SIG-M5 treated with dmso at 0.1 percent for 504 hours (cell line): ENCODE measurements around the gene F12.
A peak's percentile ranks its signal among the peaks of the same experiment; 100 is the strongest.

Experiments
- DNase-seq: peaks from one replicate; lab custom pipeline; 2025; ENCODE audit not compliant: unreplicated experiment; lab: John Stamatoyannopoulos, UW

F12 gene

DNA sequence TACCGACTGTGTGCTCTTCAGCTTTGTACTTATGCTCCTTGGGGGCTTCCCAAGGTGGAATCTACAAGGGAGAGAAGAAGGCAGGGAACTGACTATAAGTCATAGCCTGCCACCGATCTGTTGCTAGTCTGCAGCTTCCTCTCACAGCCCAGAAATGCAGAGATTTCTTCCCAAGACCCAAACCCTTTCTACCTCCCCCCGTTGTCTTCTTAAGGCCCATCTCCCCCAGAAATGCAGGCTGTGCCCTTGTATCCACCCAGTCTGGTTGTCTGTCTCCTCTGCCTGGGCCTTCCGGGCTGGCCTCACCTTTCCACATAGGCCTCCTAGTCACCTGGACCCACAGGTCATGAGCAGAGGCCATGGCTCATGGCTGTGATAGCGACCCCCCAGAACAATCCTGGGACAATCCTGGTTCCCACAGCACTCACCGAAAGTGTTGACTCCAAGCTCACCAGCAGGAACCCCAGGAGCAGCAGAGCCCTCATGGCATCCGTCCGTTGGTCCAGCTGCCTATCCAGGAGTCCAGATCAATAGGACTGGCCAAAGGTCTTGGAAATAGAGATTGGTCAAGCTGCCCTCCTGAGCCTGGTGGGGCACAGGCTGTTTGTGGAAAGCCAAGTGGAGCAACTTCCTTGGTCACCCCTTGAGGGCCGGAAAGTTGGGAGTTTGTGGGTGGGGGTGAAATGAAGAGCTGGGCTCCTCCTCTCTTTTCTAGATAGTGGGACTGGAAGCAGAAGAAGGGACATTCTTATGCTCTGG lies at the start of gene F12:
Gene F12, minus strand, starts transcription at position 522 of the 759 bp plus-strand sequence. Its CDS starts 37 bp downstream, at position 485.
- no peak for DNase-seq

GRCh38 chr5:177458912-177459350 lies 49.6 kb upstream of the F12 start:
- no peak for DNase-seq

DNA sequence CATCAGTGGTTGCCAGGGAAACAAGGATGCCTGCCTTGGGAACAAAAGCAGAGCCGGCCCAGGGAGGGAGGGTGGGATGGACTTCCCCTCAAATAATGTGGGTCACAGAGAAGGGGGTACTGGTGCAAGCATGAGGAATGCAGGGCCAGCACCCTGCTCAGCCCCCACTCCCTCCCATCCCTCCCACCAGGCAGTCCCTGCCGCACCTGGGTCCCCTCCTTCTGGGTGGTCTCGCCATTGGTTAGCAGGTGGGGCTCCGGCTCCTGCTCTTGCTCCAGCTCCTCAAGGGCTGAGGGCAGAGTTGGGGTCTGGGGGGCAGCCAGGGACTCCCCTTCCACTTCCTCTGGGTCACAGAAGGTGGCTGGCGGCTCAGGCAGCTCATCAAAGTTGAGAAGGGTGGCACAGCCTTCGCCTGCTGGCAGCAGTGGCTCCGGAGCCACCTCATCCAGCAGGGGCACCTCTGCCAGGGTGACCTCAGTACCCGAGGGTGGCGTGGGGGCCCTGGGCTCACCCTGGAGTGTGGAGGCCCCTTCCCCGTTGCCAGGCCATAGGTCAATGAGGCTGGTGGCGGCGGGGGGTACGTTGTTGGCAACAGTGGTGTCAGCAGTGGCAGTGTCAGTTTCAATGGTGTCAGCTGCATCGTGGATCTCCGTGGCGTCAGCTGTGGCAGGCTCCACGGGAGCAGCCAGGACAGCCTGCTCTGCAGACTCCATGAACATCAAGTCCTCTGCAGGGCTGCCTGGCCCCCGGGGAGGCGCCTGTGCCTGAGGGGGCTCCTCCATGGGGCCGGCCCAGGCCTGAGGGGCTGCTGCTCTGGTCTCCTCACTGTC lies 48.7 kb upstream of the F12 start:
- DNase-seq = no peak

GRCh38 chr5:177456976-177457851 lies 47.9 kb upstream of the F12 start:
- peak; percentile 98 for DNase-seq

GRCh38 chr5:177456591-177456964 lies 47.2 kb upstream of the F12 start:
- DNase-seq = no peak

- DNase-seq = peak; percentile 92
These were observed 46.6 kb upstream of the F12 start for GRCh38 chr5:177455661-177456590.

GRCh38 chr5:177455036-177455660 lies 45.8 kb upstream of the F12 start:
- peak; percentile 79 for DNase-seq

DNA sequence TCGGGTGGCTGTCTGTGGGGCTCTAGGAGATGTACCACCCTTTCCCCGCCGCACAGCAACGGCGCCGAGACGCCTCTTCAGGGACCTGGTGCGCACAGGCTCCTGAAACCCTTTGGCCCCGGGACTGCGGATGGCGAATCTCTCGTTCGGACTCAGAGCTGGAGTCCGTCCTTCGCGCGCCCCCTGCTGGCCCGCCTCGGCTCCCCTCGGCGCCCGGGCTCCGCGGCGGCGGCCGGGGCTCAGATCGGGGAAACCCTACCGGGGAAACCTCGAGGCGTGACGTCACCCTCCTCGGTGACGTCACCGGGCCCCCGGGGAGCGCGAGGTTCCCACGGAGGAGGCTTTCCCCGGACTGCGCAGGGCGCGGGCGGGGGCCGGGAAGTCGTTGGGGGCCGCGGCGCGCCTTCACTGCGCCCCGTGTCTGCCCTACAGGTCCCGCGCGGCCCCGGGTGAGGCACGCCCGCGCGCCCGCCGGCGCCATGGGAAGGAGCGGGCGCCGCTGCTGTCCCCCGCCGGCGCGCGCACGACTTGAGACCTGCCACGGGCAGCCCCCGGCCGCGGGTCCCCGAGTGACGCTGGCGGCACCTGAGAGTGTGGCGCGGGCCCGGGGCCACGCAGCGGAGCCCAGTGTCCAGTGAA lies 45.2 kb upstream of the F12 start:
- DNase-seq = peak; percentile 90

GRCh38 chr5:177453852-177454396 lies 44.6 kb upstream of the F12 start:
- DNase-seq = no peak

- no peak for DNase-seq
These were observed 43.6 kb upstream of the F12 start for GRCh38 chr5:177452688-177453638.

DNA sequence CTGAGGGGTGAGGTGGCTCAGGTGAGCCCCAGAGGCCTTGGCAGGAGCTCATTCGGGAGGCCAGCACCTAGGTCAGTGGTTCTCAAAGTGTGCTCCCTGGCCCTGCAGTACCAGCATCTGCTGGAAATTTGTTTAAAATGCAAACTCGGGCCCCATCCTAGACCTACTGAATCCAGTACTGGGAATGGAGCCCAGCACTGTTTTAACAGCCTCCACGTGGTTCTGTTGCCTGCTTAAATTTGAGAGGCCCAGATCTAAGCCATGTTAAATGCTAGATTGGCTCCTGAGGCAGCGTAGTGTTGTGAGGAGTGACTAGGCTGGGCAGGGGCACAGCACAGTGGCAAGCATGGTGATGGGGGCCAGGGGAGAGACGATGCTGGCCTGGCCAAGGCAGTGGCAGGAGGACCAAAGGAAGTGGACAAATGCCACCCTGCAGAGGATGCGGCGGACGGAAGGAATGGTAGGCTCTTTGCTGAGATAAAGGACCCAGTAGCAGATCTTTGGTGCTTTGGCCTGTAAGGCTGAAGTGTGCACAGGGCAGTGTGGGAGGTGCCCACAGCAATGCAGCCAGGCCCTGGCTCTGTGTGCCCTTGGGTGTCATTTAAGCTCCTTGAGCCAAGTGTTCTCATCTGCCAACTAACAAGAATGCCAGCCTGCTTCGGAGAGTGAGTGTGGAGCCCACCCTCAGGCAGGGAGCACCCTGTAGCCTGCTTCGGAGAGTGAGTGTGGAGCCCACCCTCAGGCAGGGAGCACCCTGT lies 41.5 kb upstream of the F12 start:
- DNase-seq = no peak

GRCh38 chr5:177449140-177450061 lies 40.0 kb upstream of the F12 start:
- no peak for DNase-seq

GRCh38 chr5:177448244-177448950 lies 39.0 kb upstream of the F12 start:
- no peak for DNase-seq

GRCh38 chr5:177447611-177448243 lies 38.4 kb upstream of the F12 start:
- peak; percentile 30 for DNase-seq

- DNase-seq = peak; percentile 60
These were observed 37.8 kb upstream of the F12 start for GRCh38 chr5:177447066-177447610.
